Fibroblast of mammary gland (primary cell): Measurements from ENCODE around the gene ZNF438.
"Not testable (repeated sequence)": the region's sequence is repeated elsewhere in the genome, so short reads cannot be mapped to it uniquely, and the experiment has no call there.

ENCODE experiments used
- DNase-seq: peaks from one replicate; pipeline ENCODE4 v3.0.0-alpha.2; 2010; ENCODE audit warnings: low read depth
- H3K4me3 ChIP-seq: 2 replicates; pipeline ENCODE4 v1.5.1; 2011; ENCODE audit warnings: low read depth, mild to moderate bottlenecking, low read length, moderate library complexity; ENCODE audit not compliant: control insufficient read depth
- TF ChIP-seq, protein P1 (sequence below): conservative IDR thresholded peaks from 2 replicates; pipeline ENCODE4 v1.5.1; 2011; ENCODE audit warnings: low read depth, low read length, inconsistent platforms; ENCODE audit not compliant: control insufficient read depth, insufficient read depth

Gene ZNF438

DNA sequence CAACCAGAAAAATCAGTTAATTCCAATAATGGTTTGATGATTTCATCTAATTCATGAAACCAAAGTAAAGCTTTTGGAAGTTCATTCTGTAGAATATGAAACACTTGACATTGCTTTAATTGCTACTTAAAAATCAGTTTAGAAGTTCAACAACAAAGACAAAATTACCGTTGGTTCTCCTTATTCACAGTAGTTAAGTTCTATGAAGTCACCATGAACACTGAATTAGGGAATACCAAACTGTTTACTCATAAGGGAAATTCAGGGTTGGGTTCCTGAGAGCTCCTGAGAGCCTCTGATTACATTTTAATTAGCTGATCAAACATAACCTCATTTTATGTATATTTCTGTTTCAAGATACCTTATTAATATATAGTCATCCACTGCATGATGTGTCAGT lies 46.2 kb downstream of the ZNF438 start:
- TF ChIP-seq, protein P1, sequence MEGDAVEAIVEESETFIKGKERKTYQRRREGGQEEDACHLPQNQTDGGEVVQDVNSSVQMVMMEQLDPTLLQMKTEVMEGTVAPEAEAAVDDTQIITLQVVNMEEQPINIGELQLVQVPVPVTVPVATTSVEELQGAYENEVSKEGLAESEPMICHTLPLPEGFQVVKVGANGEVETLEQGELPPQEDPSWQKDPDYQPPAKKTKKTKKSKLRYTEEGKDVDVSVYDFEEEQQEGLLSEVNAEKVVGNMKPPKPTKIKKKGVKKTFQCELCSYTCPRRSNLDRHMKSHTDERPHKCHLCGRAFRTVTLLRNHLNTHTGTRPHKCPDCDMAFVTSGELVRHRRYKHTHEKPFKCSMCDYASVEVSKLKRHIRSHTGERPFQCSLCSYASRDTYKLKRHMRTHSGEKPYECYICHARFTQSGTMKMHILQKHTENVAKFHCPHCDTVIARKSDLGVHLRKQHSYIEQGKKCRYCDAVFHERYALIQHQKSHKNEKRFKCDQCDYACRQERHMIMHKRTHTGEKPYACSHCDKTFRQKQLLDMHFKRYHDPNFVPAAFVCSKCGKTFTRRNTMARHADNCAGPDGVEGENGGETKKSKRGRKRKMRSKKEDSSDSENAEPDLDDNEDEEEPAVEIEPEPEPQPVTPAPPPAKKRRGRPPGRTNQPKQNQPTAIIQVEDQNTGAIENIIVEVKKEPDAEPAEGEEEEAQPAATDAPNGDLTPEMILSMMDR: no peak
- no peak overlapping the region for H3K4me3 ChIP-seq
- DNase-seq: peak; percentile 75

DNA sequence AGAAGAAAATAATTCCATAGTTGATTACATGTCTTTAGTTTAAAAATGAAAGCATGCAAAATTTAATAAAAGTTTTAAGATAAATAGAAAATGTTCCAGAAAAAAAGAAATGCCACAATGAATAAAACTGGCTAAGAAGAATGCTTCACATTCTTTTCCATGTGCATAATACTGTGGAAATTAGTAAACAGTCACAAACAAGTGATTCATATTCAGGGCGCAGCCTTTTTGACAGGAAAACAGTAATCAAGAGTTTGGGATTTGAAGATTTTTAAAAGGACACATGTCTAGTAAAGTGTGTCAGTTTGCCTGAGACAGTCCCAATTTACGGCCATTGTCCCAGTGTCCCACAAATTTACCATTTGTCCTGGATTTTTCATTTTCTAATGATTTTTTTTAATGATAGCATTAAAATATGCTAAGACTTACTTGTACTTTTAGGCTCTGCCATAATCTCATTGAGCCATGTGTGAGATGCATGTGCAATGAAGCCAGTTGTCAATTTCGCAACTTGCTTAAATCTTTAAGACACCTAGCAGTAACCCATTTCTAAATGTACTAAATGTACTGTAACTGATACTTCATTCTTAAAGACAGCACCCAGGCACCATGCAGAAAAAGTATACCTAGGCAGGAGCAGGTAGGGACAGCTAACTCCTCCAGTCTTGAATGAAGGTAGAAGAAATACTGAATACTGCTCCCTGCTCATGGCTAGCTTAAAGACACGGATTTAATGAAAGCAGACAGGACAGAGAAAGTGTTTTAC lies 46.9 kb downstream of the ZNF438 start:
- no peak overlapping the region for H3K4me3 ChIP-seq
- peak; percentile 72 for DNase-seq
- TF ChIP-seq, protein P1: no peak

DNA sequence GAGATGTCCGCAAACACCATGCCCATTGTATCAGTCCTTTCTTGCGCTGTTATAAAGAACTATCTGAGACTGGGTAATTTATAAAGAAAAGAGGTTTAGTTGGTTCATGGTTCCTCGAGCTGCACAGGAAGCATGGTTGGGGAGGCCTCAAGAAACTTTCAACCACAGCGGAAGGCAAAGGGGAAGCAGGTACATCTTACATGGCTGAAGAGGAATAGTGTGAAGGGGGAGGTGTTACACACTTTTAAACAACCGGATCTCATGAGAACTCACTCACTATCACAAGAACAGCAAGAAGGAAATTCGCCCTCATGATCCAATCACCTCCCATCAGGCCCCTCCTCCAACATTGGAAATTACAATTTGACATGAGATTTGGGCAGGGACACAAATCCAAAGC lies 48.5 kb downstream of the ZNF438 start:
- not testable (repeated sequence) for DNase-seq, H3K4me3 ChIP-seq

DNA sequence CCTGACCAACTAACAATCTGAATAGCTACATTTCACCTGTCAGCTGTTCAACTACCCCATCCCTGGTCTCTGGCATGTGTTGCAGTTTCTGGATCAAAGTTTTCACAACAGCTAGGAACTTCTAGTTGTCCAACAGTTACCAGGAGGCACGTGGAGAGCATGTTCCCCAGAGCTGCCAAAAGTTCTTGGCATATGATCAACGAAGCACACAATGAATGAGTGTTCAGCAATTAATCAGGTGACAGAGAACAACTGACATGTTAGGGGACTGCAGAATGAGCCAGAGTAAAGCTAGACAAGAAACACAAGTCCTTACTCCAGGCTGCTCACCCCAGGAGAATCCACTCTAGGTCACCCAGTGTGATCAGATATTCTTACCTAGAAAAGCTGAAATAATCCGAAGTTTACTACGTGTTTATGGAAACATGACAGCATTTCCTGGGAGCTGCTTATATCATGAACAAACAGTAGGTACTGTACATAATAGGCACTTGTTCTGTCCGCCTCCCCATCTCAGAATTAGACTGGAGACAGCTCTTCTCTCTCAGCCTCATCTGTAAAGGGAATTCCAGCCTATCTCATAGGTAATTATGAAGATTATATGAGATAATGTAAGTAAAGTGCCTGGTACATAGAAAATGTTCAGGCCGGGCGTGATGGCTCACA lies 50.6 kb downstream of the ZNF438 start:
- TF ChIP-seq, protein P1: no peak
- no peak overlapping the region for H3K4me3 ChIP-seq
- DNase-seq: peak; percentile 94

DNA sequence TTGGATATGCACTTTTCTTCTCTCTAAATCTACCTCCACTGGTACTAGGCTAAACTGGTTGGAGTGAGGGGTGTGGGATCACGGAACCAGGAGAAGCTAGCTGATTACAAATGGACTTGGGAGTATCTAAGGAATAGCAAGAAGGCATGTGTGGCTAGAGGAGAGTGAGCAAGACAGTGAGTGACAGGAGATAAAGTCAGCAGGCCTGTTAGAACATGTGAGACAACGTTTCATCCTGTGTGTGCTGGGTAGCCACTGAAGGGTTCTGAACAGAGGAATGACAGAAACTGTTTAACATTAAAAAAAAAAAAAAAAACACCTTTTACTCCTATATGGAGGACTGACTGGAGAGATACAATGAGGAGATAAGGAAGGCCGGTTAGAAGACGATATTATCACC lies 51.7 kb downstream of the ZNF438 start:
- DNase-seq: no peak
- no peak overlapping the region for H3K4me3 ChIP-seq
- TF ChIP-seq, protein P1: no peak

DNA sequence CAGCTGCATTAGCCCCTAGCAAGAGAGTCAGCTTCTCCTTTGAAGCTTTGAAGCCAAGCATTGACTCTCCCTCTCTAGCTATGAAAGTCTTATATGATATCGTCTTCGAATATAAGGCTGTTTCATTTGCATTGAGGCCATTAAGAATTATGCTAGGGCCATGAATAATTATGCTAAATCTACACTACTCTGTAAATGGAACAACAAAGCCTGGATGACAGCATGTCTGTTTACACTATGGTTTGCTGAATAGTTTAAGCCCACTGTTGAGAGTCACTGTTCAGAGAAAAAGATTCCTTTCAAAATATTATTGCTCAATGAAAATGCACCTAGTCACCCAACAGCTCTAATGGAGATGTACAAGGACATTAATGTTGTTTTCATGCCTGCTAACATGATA lies 52.8 kb downstream of the ZNF438 start:
- DNase-seq: no peak
- H3K4me3 ChIP-seq: no peak overlapping the region
- TF ChIP-seq, protein P1: no peak

DNA sequence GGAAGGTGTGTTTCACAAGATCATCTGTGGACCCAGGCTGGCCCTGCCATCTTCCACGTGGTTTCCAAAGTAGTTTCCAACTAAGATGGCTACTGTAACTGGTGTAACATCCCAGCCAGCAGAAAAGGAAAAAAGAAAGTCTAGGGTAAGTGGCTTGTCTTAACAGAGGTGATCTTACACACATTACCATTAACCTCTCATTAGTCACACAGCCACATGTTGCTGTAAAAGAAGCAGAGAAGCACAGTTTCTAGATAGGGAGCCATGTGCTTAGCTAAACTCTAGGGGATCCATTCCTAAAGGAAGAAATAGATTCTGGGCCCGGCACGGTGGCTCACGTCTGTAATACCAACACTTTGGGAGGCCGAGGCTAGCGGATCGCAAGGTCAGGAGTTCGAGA lies 54.3 kb downstream of the ZNF438 start:
- peak; percentile 32 for DNase-seq
- TF ChIP-seq, protein P1: no peak
- H3K4me3 ChIP-seq: no peak overlapping the region
